Uterus (tissue), 2 donors: ENCODE results near the gene INSIG1.

ENCODE experiments used
- CTCF ChIP-seq, 4 experiments: fragments of 200-600 bp in 2 of 4; fragments of 450-650 bp in 2 of 4; sonication (generic) in 2 of 4; IDR thresholded peaks; one replicate each; pipeline ENCODE4 v1.5.1; 2016 to 2019; ENCODE audit warnings: antibody characterized with exemption in 4 of 4, mild to moderate bottlenecking in 2 of 4, moderate library complexity in 1 of 4
- POLR2A ChIP-seq, 2 donors: fragments of 450-650 bp; IDR thresholded peaks; one replicate each; pipeline ENCODE4 v1.6.1; 2016; ENCODE audit warnings: antibody characterized with exemption in 2 of 2, mild to moderate bottlenecking in 1 of 2, moderate library complexity in 1 of 2

GRCh38 chr7:155357573-155358041 is 59.9 kb downstream of the INSIG1 start:
- TF ChIP-seq POLR2A (IDR thresholded peaks at IDR 0.05) (no peak), CTCF (IDR thresholded peaks at IDR 0.05) (no peak)
